AG09319 (cell line): ENCODE data around the gene MR1.
"Not testable (repeated sequence)": the region's sequence is repeated elsewhere in the genome, so short reads cannot be mapped to it uniquely, and the experiment has no call there.

Source experiments
- DNase-seq: peaks from one replicate; pipeline ENCODE4 v3.0.0-alpha.2; 2010; ENCODE audit warnings: low read depth; ENCODE audit errors: extremely low read depth
- TF ChIP-seq, protein P1 (sequence below): IDR thresholded peaks from 2 replicates; pipeline ENCODE4 v1.5.1; 2011; ENCODE audit warnings: low read depth, mild to moderate bottlenecking, inconsistent platforms, low read length, moderate library complexity

MR1 gene

DNA sequence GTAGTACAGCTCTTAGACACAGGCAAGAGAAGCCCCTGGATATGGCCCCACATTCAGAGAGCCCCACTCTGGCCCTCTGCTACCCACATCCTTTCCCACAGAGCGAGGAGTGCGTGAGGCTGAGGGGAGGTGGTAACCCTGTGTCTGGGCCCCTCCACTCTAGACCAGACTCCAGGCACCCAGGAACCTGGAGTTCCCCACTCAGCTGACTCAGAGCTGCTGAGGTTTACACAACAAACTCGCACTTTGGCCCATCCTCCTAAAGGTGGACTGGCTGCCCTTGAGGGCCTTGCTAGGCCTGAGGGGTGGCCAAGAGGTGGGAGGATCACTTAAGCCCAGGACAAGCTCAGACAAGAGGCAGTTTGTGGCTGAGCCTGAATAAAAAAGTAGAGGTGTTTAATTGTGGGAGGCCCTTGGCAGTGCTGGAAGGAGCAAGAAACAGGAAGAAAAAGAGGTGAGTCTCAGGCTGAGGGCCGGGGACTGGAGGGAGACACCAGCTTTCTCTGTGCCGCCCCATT is 10.7 kb downstream of the MR1 start:
- TF ChIP-seq, protein P1, sequence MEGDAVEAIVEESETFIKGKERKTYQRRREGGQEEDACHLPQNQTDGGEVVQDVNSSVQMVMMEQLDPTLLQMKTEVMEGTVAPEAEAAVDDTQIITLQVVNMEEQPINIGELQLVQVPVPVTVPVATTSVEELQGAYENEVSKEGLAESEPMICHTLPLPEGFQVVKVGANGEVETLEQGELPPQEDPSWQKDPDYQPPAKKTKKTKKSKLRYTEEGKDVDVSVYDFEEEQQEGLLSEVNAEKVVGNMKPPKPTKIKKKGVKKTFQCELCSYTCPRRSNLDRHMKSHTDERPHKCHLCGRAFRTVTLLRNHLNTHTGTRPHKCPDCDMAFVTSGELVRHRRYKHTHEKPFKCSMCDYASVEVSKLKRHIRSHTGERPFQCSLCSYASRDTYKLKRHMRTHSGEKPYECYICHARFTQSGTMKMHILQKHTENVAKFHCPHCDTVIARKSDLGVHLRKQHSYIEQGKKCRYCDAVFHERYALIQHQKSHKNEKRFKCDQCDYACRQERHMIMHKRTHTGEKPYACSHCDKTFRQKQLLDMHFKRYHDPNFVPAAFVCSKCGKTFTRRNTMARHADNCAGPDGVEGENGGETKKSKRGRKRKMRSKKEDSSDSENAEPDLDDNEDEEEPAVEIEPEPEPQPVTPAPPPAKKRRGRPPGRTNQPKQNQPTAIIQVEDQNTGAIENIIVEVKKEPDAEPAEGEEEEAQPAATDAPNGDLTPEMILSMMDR, result no peak
- DNase-seq, result no peak

DNA sequence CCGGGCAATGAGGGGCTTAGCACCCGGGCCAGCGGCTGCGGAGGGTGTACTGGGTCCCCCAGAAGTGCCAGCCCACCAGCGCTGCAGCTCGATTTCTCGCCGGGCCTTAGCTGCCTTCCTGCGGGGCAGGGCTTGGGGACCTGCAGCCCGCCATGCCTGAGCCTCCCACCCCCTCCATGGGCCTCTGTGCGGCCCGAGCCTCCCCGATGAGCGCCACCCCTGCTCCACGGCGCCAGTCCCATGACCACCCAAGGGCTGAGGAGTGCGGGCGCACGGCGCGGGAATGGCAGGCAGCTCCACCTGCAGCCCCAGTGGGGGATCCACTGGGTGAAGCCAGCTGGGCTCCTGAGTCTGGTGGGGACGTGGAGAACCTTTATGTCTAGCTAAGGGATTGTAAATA is 12.2 kb downstream of the MR1 start:
- not testable (repeated sequence) for DNase-seq

DNA sequence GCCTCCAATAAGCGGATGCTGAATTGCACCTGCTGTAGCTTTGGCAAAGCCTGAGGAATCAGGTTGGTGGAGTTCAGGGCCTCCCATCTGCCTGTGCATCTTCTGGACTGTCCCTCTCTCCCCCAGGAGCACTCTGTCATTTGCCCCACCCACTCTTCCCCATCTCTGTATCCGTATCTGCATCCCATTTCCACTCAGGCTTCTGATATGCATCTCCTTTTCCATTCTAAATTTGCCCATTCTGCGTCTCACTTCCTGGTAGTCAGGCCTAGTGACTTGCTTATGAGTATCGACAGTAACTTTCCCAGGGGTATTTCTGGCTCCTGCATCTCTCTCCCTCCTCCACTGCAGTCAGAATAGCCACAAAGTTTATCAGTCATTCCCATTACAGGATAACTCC is 15.6 kb downstream of the MR1 start:
- DNase-seq, result no peak
- TF ChIP-seq, protein P1, result no peak

DNA sequence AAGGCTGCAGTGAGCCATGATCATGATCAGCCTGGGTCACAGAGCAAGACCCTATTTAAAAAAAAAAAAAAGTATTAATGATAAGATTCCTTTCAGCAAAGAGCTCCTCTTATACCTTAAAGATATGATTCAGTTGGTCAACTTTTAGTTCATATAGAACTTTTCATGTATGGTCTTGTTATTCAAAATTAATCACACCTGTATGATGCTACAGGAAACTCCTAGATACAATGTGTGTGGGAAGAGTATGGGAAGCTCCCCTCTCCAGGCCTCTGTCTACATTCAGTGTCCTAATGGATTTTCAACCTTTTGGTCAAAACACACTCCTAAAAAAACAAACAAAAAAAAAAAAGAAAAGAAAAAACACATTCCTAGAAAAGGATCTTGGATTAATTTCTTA is 17.1 kb downstream of the MR1 start:
- TF ChIP-seq, protein P1, result no peak
- no peak for DNase-seq

DNA sequence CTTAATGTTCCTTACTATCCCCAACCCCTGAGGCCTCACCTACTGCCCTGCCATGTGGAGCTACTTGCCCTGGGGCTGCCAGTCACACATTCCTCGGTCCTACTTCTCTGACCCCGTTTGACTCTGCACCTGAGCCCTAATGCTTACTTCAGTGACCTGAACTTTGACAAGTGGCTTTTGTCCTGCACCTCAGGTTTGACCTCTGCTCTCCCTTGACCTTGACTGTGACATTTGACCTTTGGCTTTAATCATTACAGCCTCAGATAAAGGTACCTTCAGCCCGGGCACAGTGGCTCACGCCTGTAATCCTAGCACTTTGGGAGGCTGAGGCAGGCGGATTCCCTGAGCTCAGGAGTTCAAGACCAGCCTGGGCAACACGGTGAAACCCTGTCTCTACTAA is 22.8 kb downstream of the MR1 start:
- TF ChIP-seq, protein P1, result no peak
- DNase-seq, result no peak

DNA sequence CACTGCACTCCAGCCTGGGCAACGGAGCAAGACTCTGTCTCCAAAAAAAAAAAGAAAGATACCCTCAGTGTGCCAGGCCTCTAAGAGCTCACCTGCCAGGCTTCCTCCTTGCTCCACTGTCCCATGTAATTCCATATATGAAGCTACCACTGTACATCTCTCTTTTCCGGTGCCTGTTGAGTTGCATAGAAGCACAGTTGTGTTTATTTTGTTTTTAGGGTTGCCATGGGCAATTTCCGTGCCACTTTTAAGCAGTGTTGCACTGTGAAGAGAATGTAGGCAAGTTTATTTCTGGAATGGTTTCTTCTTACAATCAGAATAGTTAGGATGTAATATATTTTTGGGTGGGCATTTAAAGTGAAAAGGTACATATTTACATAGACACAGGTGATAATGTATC is 23.3 kb downstream of the MR1 start:
- TF ChIP-seq, protein P1, result no peak
- DNase-seq, result no peak

DNA sequence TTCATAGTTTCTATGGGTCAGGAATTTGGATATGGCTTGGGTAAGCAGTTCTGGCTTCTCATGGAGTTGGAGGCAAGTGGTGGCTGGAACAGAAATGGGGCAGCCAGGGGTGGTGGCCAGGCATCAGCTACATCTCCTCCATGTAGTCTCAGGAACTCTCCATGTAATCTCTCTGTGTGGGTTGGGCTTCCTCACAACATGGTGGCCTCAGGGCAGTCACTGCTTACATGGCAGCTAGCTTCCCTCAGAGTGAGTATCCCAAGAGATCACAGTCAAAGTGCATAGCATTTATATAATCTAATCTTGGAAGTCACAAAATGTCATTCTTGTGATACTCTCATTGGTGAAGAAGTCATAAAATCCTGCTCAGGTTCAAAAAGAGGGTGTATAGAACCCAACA is 25.7 kb downstream of the MR1 start:
- TF ChIP-seq, protein P1, result no peak
- no peak for DNase-seq

DNA sequence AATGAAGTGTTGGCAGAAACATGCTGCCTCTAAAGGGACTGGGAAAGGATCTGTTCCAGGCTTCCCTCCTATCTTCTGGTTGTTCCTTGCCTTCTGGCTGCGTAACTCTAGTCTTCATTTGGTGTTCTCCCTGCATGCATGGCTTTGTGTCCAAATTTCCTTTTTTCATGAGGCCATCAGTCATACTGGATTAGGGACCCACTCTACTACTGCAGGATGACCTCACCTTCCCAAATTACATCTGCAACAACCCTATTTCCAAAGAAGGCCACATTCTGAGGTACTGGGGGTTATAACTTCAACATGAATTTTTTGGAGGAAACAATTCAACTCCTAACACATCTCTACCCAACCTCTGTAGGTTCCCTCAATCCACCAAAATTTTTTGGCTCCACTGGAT is 26.3 kb downstream of the MR1 start:
- TF ChIP-seq, protein P1, result no peak
- no peak for DNase-seq

DNA sequence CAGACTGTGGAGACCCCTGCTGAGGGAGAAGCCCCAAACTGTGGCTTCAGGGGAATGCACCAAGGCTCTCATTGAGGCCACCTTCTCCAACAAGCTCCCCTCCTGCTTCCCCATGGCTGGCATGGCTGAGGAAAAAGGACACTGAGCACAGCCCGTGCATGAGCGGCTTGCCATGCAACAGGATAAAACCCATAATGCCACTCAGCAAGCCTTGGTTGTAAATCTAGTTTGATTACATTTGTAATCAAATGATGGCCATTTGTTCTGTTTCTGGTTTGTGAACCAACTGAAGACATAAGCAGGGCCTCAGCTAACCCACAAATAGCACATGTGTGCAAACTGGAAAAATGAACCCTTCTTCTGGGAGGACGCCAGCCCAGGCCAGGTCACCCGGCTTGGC is 27.2 kb downstream of the MR1 start:
- not testable (repeated sequence) for DNase-seq
